K562 (cell line): Measurements from ENCODE around the gene LUC7L. TPM values are rescaled to one million over a fixed set of nuclear protein-coding genes. Genes with fewer than 3 reads are reported as not detected.

Source experiments
- ARID1B ChIP-seq: fragments of 450-650 bp; IDR thresholded peaks from 2 replicates; pipeline ENCODE4 v1.6.1; 2016; ENCODE audit warnings: antibody characterized with exemption, mild to moderate bottlenecking, inconsistent platforms
- DMBX1 ChIP-seq: fragments of 250-450 bp; sonication (Bioruptor Pico); IDR thresholded peaks from 2 replicates; pipeline ENCODE4 v1.8.0; 2022; ENCODE audit warnings: inconsistent platforms, mild to moderate bottlenecking, moderate library complexity, borderline replicate concordance
- ETS2 ChIP-seq: IDR thresholded peaks from 2 replicates; pipeline ENCODE4 v1.6.1; 2016; ENCODE audit warnings: borderline replicate concordance, missing genetic modification characterization, mild to moderate bottlenecking, moderate library complexity, missing compliant biosample characterization; ENCODE audit not compliant: poor library complexity, severe bottlenecking
- EZH2 ChIP-seq: IDR thresholded peaks from 2 replicates; pipeline ENCODE4 v1.6.1; 2012; ENCODE audit warnings: low read depth, mild to moderate bottlenecking, inconsistent platforms, low read length, borderline replicate concordance
- HDAC1 ChIP-seq, 2 experiments: fragments of 450-650 bp; IDR thresholded peaks; 2 replicates each; pipeline ENCODE4 v1.6.1; 2016 to 2017; ENCODE audit warnings: inconsistent platforms in 1 of 2, mild to moderate bottlenecking in 1 of 2, moderate library complexity in 1 of 2
- HMGXB4 ChIP-seq: sonication (generic); formaldehyde crosslinking; IDR thresholded peaks from 2 replicates; pipeline ENCODE4 v1.8.1; 2023; ENCODE audit warnings: mild to moderate bottlenecking, missing genetic modification reagents
- THRB ChIP-seq: fragments of 450-650 bp; formaldehyde crosslinking; conservative IDR thresholded peaks from 2 replicates; pipeline ENCODE4 v1.4.0; 2022; ENCODE audit warnings: mild to moderate bottlenecking, missing genetic modification characterization
- ZBTB40 ChIP-seq, 2 experiments: fragments of 450-650 bp in 1 of 2; sonication (generic) in 1 of 2; formaldehyde crosslinking in 1 of 2; IDR thresholded peaks; 2 replicates each; pipeline versions ENCODE4 v1.7.1 to v1.9.0; 2016 to 2022; ENCODE audit warnings: inconsistent platforms in 1 of 2, mild to moderate bottlenecking in 1 of 2, missing genetic modification reagents in 1 of 2
- polyA plus RNA-seq, 8 experiments: library from polyadenylated mRNA; depleted of rRNA in 4 of 8; stranded (reverse) in 5 of 8; unstranded in 3 of 8; fragments of >200 nt; fragmentation: Nextera tagmentation in 2 of 8; fragmentation: Illumina TruSeq in 1 of 8; extraction: Ambion mirVana in 2 of 8; extraction: Trizol in 1 of 8; gene quantifications; 2 replicates each; pipeline versions ENCODE4 v1.2.1 to v1.2.3, GENCODE V29; 2011 to 2014; ENCODE audit warnings: inconsistent platforms in 1 of 8, missing spikeins in 1 of 8
- total RNA-seq, 7 experiments: library from RNA; depleted of rRNA in 6 of 7; stranded (reverse); fragments of >200 nt in 6 of 7; fragmentation: Illumina TruSeq in 2 of 7; extraction: Trizol in 2 of 7; gene quantifications; 2 replicates each; pipeline versions ENCODE4 v1.2.1 to v1.2.3, GENCODE V29; 2011 to 2021; ENCODE audit warnings: low replicate concordance in 1 of 7

The LUC7L gene
- total and polyA plus RNA-seq, 9 of the 15 experiments (the other 6 are each of a cell fraction or from before 2014, with no cell fraction given) = 1.7 to 93.3 (median 59.5) TPM

GRCh38 chr16:234468-235305 lies 5.4 kb upstream of the LUC7L start, which contains the start of gene FAM234A (continued):
- TF ChIP-seq THRB (CRISPR knock-in tag) (0 out of 2 replicates have a peak, but pooled peaks have one; percentile 71), DMBX1 (CRISPR knock-in tag) (no peak), EZH2 (no peak), ZBTB40 (IDR thresholded peaks at IDR 0.05) (peak; percentile 92), ZBTB40 (CRISPR knock-in tag; IDR thresholded peaks at IDR 0.05) (no peak), ETS2 (no peak), ARID1B (peak; percentile 55), HDAC1 (IDR thresholded peaks at IDR 0.05) (peak; percentile 39 to 97; a peak in 3 of 4 replicates), HMGXB4 (CRISPR knock-in tag) (peak; percentile 32; the same call in 1 of the 2 replicates)
